Activated CD8-positive, alpha-beta memory T cell treated with anti-CD3 and anti-CD28 coated beads, Interleukin-2, amount 10 ng/mL, durations not matched to agents 7 days and 5 days (primary cell): ENCODE data around the gene SAMD13. TPM values are rescaled to one million over a fixed set of nuclear protein-coding genes. Genes with fewer than 3 reads are reported as not detected.

Experiments used
- ATAC-seq: fragments of 150-1000 bp; cut with Tn5 transposase; one replicate; pipeline ENCODE4 v1.10.0; 2021; ENCODE audit warnings: moderate library complexity
- CTCF ChIA-PET: fragments of 350-600 bp; sonication (Branson Sonifier 250); formaldehyde crosslinking; loops from one replicate; lab custom pipeline; 2021; ENCODE audit warnings: antibody characterized with exemption; lab: Charles Lee
- DNase-seq: peaks from one replicate; pipeline ENCODE4 v3.0.0-alpha.2; 2020
- H3K27ac Mint-ChIP-seq: one replicate; pipeline ENCODE4 v1.8.0; 2021; ENCODE audit warnings: mild to moderate bottlenecking, mixed read lengths
- H3K27me3 Mint-ChIP-seq: one replicate; pipeline ENCODE4 v1.8.0; 2021; ENCODE audit warnings: mixed read lengths
- H3K36me3 Mint-ChIP-seq: one replicate; pipeline ENCODE4 v1.8.0; 2021; ENCODE audit warnings: mild to moderate bottlenecking, mixed read lengths
- H3K4me1 Mint-ChIP-seq: one replicate; pipeline ENCODE4 v1.8.0; 2021; ENCODE audit warnings: mixed read lengths
- H3K4me3 Mint-ChIP-seq: one replicate; pipeline ENCODE4 v1.8.0; 2021; ENCODE audit warnings: mild to moderate bottlenecking, moderate library complexity, mixed read lengths
- H3K9me3 Mint-ChIP-seq: one replicate; pipeline ENCODE4 v1.8.0; 2022; ENCODE audit warnings: low read depth, mixed read lengths
- total RNA-seq, 2 experiments: library from RNA; stranded (reverse); gene quantifications; one replicate each; pipeline ENCODE4 v1.2.3, GENCODE V29; 2021

SAMD13 gene
- total RNA-seq, 2 experiments from 2014 or later = 0.73 to 0.82 TPM

DNA sequence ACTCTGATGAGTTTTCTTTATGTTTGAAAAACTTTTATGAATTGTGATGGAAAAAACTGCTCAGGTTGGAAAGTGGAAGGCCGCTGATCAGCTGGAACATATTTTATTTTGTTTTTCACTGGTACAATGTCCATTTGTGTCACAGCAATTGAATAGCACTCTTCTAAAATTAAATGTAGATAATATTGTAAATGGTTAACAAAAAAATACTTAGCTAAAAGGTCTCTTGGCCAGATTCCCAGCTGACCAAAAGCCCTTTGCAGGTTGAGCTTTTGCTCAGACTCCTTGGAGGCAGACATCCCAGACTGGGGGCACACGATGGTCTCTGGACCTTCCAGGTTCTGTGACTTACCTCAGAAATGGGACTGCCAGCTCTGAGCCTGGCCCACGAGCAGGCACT, 26.3 kb downstream of the SAMD13 start:
- Mint-ChIP-seq H3K27me3 (no peaks in the 10 kb centered on the region), H3K4me3 (no peak overlapping the region), H3K27ac (no peak overlapping the region), H3K36me3 (no peaks in the 10 kb centered on the region), H3K4me1 (no peaks in the 10 kb centered on the region), H3K9me3 (no peaks in the 10 kb centered on the region)
- DNase-seq = no peak
- CTCF ChIA-PET = interaction anchor here (0.6 kb wide), 1 partner anchor 16 kb away, joined by 3 read pairs; no protein-coding TSS in a partner anchor
- ATAC-seq = no peak

DNA sequence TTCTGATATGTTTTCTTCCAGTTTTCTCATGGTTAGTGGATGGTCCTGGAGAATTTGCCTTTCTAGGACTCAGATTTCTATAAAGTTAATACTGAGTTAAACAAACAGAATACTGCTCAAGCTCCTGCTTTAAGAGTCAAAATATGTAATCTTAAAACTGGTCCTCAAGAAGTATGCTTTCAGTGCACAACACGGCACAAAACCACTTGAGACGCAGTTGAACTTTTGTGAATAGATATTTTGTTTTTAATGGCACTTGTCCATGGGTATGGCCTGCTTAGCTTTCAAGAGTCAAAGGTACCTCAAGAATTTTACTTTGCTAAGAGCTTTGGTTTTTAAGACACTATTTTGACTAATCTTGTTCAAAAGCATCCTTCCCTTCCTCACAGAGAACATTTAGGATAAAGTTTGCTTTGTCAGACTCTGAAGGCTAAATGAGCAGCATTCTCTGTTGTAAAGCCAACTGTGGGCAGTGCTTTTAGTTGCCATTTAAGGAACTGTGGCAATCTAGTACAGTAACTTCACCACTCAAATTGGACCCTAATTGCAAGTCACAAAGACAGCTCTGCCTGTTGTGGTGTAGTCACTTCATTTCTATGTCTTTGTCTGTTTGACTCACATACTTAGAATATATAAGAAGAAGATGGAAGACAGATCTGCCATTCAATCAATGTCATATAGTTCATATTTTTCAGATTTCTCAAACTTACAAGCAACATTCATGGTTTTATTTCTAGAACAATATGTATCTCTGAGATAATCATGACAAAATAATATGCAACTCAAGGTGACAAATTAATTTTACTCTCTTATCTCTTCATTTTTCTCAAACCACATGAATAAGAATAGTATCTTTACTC, 28.8 kb downstream of the SAMD13 start:
- CTCF ChIA-PET = no interaction called here
- Mint-ChIP-seq H3K36me3 (no peaks in the 10 kb centered on the region), H3K4me1 (no peaks in the 10 kb centered on the region), H3K27me3 (no peaks in the 10 kb centered on the region), H3K4me3 (no peak overlapping the region), H3K27ac (no peak overlapping the region), H3K9me3 (no peaks in the 10 kb centered on the region)
- ATAC-seq (no peak), DNase-seq (no peak)

DNA sequence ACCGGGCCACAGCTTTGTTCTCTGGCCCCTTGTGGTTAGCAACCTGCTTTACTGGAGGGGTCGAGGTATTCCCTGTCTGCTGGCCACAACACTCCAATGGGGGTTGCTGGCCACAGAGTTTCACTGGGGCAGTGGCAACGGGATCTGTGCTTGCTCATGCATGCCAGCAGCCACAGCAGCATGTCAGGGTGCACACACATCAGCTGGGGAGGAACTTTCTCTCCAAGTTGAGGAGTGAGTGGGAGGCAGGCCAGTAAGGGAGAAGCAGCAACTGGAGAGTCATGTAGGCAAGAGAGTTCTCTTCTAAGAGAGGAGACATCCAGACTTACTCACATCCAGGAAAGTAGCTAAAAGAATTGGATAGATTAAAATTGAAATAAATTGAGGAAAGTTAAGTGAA, 38.0 kb downstream of the SAMD13 start:
- CTCF ChIA-PET = no interaction called here
- Mint-ChIP-seq H3K4me3 (no peak overlapping the region), H3K27ac (no peak overlapping the region), H3K4me1 (no peaks in the 10 kb centered on the region), H3K36me3 (peaks cover 4% of the 10 kb centered on the region), H3K27me3 (no peaks in the 10 kb centered on the region), H3K9me3 (no peaks in the 10 kb centered on the region)
- DNase-seq (no peak), ATAC-seq (no peak)

DNA sequence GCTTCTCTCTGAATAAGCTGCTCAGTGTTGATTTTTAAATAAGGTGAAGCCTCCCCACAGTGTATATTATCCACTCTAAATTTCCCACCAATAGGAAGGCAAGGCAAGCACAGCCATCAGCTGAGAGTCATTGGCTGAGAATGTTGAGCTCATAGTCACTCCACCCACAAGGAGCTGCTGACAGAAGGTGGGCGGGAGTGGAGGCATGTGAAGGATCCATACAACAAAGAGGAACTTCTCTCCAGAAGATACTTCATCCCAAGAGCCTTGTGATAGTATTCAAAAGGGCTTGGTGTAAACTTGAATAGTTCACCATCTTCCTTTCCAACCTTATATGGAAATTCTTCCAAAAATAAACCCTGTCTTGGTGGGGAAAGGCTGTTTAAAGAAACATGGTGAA, 42.8 kb downstream of the SAMD13 start:
- Mint-ChIP-seq H3K27me3 (no peaks in the 10 kb centered on the region), H3K9me3 (no peaks in the 10 kb centered on the region), H3K4me1 (no peaks in the 10 kb centered on the region), H3K36me3 (no peaks in the 10 kb centered on the region), H3K27ac (no peak overlapping the region), H3K4me3 (no peak overlapping the region)
- DNase-seq = no peak
- CTCF ChIA-PET = no interaction called here
- no peak for ATAC-seq

DNA sequence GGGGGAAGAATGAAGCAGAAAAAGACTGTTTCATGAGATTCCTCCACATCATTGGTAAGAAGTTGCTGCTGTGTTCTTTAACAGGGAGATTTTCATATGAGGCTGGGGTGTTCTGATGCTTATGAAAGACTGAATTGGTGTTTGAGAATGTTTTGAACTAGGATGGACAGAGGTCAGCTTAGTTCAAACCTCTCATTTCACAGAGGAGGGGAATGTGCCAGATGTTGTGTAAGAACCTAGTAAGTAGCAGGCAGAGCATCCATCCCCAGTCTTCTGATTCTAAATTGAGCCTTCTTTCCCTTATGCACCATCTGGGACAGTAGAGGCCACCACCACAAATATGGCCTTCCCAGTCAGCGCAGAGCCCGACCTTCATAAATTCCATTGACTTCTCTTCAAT, 43.7 kb downstream of the SAMD13 start:
- CTCF ChIA-PET = no interaction called here
- Mint-ChIP-seq H3K27me3 (no peaks in the 10 kb centered on the region), H3K36me3 (no peaks in the 10 kb centered on the region), H3K9me3 (no peaks in the 10 kb centered on the region), H3K4me1 (no peaks in the 10 kb centered on the region), H3K4me3 (no peak overlapping the region), H3K27ac (no peak overlapping the region)
- DNase-seq = no peak
- ATAC-seq = no peak

DNA sequence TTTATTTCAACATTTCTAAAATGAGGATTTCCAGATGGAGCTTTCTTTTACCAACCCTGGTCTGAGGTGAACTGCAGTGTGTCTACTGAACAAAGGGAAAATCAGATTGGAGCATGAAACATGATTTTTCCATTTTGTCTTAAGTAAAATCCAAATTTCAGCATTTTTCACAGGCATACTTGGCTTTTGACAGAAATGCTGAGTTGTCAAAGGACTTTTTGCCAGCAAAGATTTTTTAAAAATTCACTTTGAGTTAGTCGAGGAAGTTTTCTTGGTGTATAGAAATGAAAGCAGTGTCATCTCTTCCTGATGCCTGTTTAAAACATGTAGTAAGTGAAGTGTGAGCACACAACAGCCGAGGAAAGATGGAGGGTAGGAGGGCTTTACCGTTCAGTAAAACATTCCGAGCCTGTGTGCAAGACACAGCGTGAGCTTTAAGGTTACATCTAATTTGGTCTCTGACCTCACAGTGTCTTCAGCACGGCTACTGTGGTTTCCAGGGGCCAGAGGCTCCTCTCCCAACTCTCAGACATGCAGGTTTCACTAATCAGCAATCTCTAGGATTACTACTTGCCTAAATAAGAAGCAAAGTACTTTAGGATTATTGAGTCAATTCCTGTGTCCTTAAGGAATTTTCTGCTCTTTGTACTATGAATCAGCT, 45.9 kb downstream of the SAMD13 start:
- Mint-ChIP-seq H3K36me3 (no peaks in the 10 kb centered on the region), H3K9me3 (no peaks in the 10 kb centered on the region), H3K27ac (no peak overlapping the region), H3K4me3 (no peak overlapping the region), H3K4me1 (no peaks in the 10 kb centered on the region), H3K27me3 (no peaks in the 10 kb centered on the region)
- DNase-seq = no peak
- CTCF ChIA-PET = no interaction called here
- ATAC-seq = no peak

DNA sequence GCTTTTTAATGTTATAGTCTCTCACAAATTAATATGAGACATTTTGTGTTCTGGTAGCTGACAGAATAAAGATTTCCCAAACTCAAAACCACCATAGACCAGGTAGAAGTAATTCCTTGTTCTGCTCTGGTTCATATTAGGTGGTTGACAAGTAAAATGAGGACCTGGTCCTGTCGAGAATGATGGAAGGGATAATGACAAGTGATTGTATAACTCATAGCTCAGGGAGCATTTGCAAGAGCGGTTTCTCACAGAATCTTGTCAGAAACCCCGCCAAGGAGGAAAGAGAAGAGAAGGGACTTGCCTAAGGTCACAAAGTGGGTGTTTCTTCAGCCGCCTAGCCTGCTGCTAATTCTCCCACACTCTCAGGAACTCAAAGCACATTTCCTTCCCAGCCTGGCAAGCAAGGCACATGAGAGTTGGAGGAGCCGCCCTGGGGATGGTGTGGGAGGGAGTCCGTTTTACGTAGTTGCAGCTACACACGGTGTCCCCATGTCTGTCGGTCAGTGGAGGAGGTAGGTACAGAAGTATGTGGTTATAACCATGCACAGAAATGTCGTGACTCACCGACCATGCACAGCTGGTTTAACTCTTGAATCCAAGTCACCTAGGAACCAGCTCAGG, 46.5 kb downstream of the SAMD13 start:
- no peaks in the 10 kb centered on the region for H3K27me3 Mint-ChIP-seq
- DNase-seq = no peak
- H3K27ac Mint-ChIP-seq = no peak overlapping the region
- H3K36me3 Mint-ChIP-seq = no peaks in the 10 kb centered on the region
- CTCF ChIA-PET = no interaction called here
- H3K4me1 Mint-ChIP-seq = no peaks in the 10 kb centered on the region
- H3K4me3 Mint-ChIP-seq = no peak overlapping the region
- no peaks in the 10 kb centered on the region for H3K9me3 Mint-ChIP-seq
- no peak for ATAC-seq

DNA sequence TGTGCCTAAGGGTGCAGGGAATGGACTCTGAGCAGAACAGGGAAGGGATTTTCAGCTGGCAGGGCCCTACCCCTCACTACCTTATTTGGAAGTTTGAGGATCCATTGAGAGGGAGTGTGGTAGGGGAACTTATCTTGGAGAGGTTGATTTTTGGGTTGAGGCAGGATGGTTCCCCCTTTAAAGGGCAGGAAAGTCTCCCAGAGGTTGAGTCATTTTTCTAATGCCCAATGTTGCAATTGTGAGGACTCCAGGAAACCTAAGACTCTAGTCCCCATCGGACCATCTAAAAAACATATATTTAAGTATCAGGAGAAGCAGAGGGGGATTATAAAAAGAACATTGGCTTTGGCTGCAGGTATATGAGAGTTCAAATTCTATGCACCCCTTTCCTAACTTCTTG, 47.3 kb downstream of the SAMD13 start:
- H3K9me3 Mint-ChIP-seq = no peaks in the 10 kb centered on the region
- ATAC-seq (no peak), DNase-seq (no peak)
- H3K4me1 Mint-ChIP-seq = no peaks in the 10 kb centered on the region
- no peaks in the 10 kb centered on the region for H3K27me3 Mint-ChIP-seq
- CTCF ChIA-PET = no interaction called here
- no peak overlapping the region for H3K4me3 Mint-ChIP-seq
- no peak overlapping the region for H3K27ac Mint-ChIP-seq
- no peaks in the 10 kb centered on the region for H3K36me3 Mint-ChIP-seq

DNA sequence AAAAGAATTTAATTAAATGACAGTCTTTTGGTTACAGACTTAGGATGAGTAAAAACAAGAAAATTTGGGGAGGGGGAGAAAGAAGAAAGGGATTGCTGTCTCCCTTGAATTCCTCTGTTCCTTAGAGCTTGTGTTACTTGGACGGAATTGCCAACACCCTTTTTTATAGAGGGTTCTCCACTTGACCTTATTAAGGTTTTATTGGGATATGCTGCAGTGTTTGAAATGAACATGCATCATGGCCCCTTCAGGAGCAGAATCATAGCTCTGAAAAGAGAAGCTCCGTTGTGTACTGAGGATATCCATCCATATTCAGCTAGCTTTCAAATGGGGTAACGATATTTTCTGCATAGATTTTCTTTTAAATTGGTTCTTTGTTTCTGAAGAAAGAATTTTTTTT, 48.6 kb downstream of the SAMD13 start:
- ATAC-seq = no peak
- DNase-seq = no peak
- no peaks in the 10 kb centered on the region for H3K27me3 Mint-ChIP-seq
- H3K4me1 Mint-ChIP-seq = no peaks in the 10 kb centered on the region
- no peak overlapping the region for H3K4me3 Mint-ChIP-seq
- H3K36me3 Mint-ChIP-seq = no peaks in the 10 kb centered on the region
- H3K27ac Mint-ChIP-seq = no peak overlapping the region
- no peaks in the 10 kb centered on the region for H3K9me3 Mint-ChIP-seq
- CTCF ChIA-PET = no interaction called here

DNA sequence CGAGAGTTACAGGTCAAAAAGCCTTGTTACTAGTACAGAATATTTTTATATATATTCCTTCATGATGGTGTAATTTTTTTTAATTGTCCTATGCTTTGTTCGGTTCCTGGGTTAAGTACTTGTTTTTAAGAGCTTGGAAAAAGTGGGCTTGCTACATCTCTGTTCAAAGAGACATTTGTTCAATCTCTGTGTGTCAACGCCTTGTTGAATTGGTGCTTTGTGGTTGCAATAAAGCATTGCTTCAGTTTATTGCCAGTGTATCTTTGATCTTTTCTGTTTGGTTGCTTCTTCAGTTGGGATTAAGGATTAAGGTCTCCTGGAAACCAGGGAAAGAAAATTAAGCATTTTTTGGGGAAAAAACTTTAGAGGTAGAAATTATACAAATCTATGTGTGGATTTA, 49.0 kb downstream of the SAMD13 start:
- H3K36me3 Mint-ChIP-seq = no peaks in the 10 kb centered on the region
- H3K9me3 Mint-ChIP-seq = no peaks in the 10 kb centered on the region
- H3K27me3 Mint-ChIP-seq = no peaks in the 10 kb centered on the region
- no peaks in the 10 kb centered on the region for H3K4me1 Mint-ChIP-seq
- CTCF ChIA-PET = no interaction called here
- ATAC-seq (no peak), DNase-seq (no peak)
- no peak overlapping the region for H3K4me3 Mint-ChIP-seq
- no peak overlapping the region for H3K27ac Mint-ChIP-seq

DNA sequence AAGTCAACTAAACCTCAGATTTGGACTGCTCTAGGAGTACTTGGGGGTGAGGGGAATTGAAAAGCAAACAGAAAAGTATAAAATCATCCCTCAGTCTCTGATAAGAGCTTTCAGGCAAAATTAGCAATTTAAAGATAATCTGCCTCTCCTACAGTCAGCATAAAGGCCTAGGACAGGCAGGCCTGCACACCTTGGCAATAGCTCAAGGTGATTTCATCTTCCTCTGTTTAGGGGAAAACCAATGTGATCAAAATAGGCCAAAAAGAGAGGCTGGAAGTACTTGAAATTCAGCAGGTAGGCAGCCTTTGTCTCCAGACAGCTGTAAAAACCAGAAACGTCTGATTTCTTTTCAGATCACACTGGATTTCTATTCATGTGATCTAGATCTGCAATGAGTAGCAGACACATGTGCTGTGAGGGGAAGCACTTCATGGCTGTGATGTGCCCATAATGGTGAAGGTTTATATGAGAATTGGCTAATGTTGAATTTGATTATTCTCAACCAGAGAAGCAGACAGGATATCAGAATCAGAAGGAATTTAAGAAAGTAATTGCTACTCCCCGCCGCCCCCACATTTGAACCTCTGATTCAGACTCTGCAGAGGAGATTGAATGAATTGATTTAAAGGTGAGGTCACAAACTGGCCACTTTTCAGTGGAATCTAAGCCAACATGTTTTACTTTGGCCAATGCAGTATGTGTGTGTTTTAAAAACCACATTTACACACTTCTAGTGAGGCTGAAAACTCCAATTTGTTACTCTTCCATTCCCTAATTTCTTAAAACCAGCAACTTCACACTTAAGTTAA, 51.0 kb downstream of the SAMD13 start:
- CTCF ChIA-PET = no interaction called here
- no peak for ATAC-seq
- Mint-ChIP-seq H3K4me1 (no peaks in the 10 kb centered on the region), H3K4me3 (no peak overlapping the region), H3K27me3 (no peaks in the 10 kb centered on the region), H3K9me3 (no peaks in the 10 kb centered on the region), H3K27ac (no peak overlapping the region), H3K36me3 (no peaks in the 10 kb centered on the region)
- no peak for DNase-seq

DNA sequence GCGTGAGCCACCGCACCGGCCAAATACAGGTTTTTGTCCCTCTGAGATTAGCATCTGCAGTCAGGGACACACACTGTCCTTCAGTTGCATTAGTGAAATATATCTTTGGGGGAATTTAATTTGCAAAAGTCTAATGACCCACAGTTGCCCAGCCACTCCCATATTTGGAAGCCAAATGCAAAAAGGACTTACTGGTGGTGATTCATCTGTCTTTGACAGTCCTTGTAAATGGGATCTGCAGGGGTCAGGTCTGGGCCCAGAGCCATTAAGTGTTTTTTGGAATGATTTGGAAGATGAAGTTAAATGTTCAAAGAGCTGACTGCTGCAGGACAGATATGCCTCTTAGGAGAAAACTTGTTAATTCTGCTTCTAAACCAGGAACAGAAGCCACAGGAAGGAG, 52.2 kb downstream of the SAMD13 start:
- CTCF ChIA-PET = no interaction called here
- no peaks in the 10 kb centered on the region for H3K4me1 Mint-ChIP-seq
- no peak overlapping the region for H3K27ac Mint-ChIP-seq
- DNase-seq (no peak), ATAC-seq (no peak)
- no peak overlapping the region for H3K4me3 Mint-ChIP-seq
- H3K27me3 Mint-ChIP-seq = no peaks in the 10 kb centered on the region
- no peaks in the 10 kb centered on the region for H3K36me3 Mint-ChIP-seq
- H3K9me3 Mint-ChIP-seq = no peaks in the 10 kb centered on the region

DNA sequence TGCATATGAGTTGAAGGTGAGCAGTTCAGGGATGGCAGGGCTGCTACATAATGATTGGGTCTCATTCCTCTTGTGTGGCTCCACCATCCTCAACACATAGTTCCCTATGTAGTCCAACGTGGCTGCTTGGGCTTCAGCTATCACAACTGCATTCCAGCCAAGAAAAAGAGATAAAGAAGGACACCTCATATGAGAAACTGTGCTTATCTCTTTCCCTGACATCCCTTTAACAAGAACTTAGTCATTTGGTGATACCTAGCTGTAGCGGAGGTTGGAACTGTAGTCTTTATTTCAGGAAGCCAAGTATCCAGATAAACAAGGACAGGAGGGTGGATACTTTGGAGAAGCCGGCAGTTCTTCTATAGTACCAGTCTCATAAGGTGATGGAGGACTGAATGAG, 54.0 kb downstream of the SAMD13 start:
- H3K36me3 Mint-ChIP-seq = no peaks in the 10 kb centered on the region

More for the DNA sequence above, 54.0 kb downstream of the SAMD13 start:
- no peak overlapping the region for H3K27ac Mint-ChIP-seq
- H3K9me3 Mint-ChIP-seq = no peaks in the 10 kb centered on the region
- CTCF ChIA-PET = no interaction called here
- no peak overlapping the region for H3K4me3 Mint-ChIP-seq
- no peaks in the 10 kb centered on the region for H3K4me1 Mint-ChIP-seq
- ATAC-seq (no peak), DNase-seq (no peak)
- no peaks in the 10 kb centered on the region for H3K27me3 Mint-ChIP-seq
